CD14-positive monocyte (primary cell): ENCODE results near the gene IL17B. TPM values are rescaled to one million over a fixed set of nuclear protein-coding genes. Genes with fewer than 3 reads are reported as not detected.

Experiments
- DNase-seq, 3 donors: peaks; one replicate each; pipeline ENCODE4 v3.0.0-alpha.2; 2011 to 2022
- H2AFZ ChIP-seq: 2 replicates; pipeline ENCODE4 v1.6.0; 2012; ENCODE audit warnings: mild to moderate bottlenecking, low read depth, low read length, inconsistent platforms; ENCODE audit not compliant: insufficient read depth, poor library complexity, severe bottlenecking
- H3K27ac ChIP-seq, 2 donors: 1 replicate in 1 of 2; 2 replicates in 1 of 2; pipeline ENCODE4 v1.5.1; 2012 to 2013; ENCODE audit warnings: low read length in 2 of 2, control low read depth in 1 of 2, inconsistent platforms in 1 of 2, low read depth in 1 of 2, mild to moderate bottlenecking in 1 of 2
- H3K27me3 ChIP-seq, 2 donors: one replicate each; pipeline versions ENCODE4 v1.6.0 to v1.6.1; 2011 to 2013; ENCODE audit warnings: low read length in 2 of 2; ENCODE audit not compliant: control insufficient read depth in 2 of 2, insufficient read depth in 2 of 2
- H3K36me3 ChIP-seq, 2 donors: replicated peaks in 1 of 2; 1 replicate in 1 of 2; 2 replicates in 1 of 2; pipeline versions ENCODE4 v1.5.1 to v1.6.1; 2012 to 2013; ENCODE audit warnings: low read length in 2 of 2, control low read depth in 1 of 2, inconsistent platforms in 1 of 2, mild to moderate bottlenecking in 1 of 2; ENCODE audit not compliant: insufficient read depth in 2 of 2, control insufficient read depth in 1 of 2
- H3K4me1 ChIP-seq, 2 donors: 1 replicate in 1 of 2; 2 replicates in 1 of 2; pipeline versions ENCODE4 v1.5.1 to v1.6.1; 2012 to 2013; ENCODE audit warnings: low read length in 2 of 2, control low read depth in 1 of 2, inconsistent platforms in 1 of 2, mild to moderate bottlenecking in 1 of 2, moderate library complexity in 1 of 2; ENCODE audit not compliant: insufficient read depth in 2 of 2, control insufficient read depth in 1 of 2
- H3K4me2 ChIP-seq: replicated peaks from 2 replicates; pipeline ENCODE3; 2012; ENCODE audit warnings: low read length, moderate library complexity, mild to moderate bottlenecking; ENCODE audit not compliant: poor library complexity, severe bottlenecking; ENCODE audit errors: extremely low read depth
- H3K4me3 ChIP-seq, 3 experiments: fragments of 200-600 bp in 1 of 3; sonication (generic) in 1 of 3; replicated peaks in 1 of 3; 1 replicate in 2 of 3; 2 replicates in 1 of 3; pipeline ENCODE4 v1.5.1; 2011 to 2013; ENCODE audit warnings: low read length in 3 of 3, mild to moderate bottlenecking in 3 of 3, control low read depth in 2 of 3, low read depth in 2 of 3, inconsistent platforms in 1 of 3, moderate library complexity in 1 of 3
- H3K79me2 ChIP-seq: 2 replicates; pipeline ENCODE4 v1.6.0; 2012; ENCODE audit warnings: mild to moderate bottlenecking, control low read depth, inconsistent platforms, low read length, moderate library complexity; ENCODE audit not compliant: insufficient read depth
- H3K9ac ChIP-seq: 2 replicates; pipeline ENCODE4 v1.6.0; 2017; ENCODE audit warnings: low read length, mild to moderate bottlenecking; ENCODE audit not compliant: insufficient read depth, poor library complexity, severe bottlenecking
- H3K9me3 ChIP-seq, 2 donors: replicated peaks in 1 of 2; 1 replicate in 1 of 2; 2 replicates in 1 of 2; pipeline versions ENCODE4 v1.5.1 to v1.6.1; 2012 to 2013; ENCODE audit warnings: low read length in 2 of 2, control low read depth in 1 of 2; ENCODE audit not compliant: control insufficient read depth in 1 of 2, insufficient read depth in 1 of 2
- H4K20me1 ChIP-seq: 2 replicates; pipeline ENCODE4 v1.6.0; 2012; ENCODE audit warnings: mild to moderate bottlenecking, low read length, control low read depth, moderate library complexity; ENCODE audit not compliant: insufficient read depth
- H3K27ac Mint-ChIP-seq, 7 donors: one replicate each; pipeline ENCODE4 v1.8.0; 2020; ENCODE audit warnings: mild to moderate bottlenecking in 7 of 7, mixed read lengths in 7 of 7, moderate library complexity in 6 of 7, inconsistent platforms in 2 of 7
- H3K27me3 Mint-ChIP-seq, 3 donors: one replicate each; pipeline ENCODE4 v1.8.0; 2021 to 2022; ENCODE audit warnings: low read depth in 3 of 3, mild to moderate bottlenecking in 3 of 3, mixed read lengths in 3 of 3, moderate library complexity in 3 of 3, inconsistent platforms in 1 of 3
- H3K36me3 Mint-ChIP-seq, 2 donors: one replicate each; pipeline ENCODE4 v1.8.0; 2020; ENCODE audit warnings: mixed read lengths in 2 of 2, inconsistent platforms in 1 of 2, mild to moderate bottlenecking in 1 of 2
- H3K4me1 Mint-ChIP-seq: one replicate; pipeline ENCODE4 v1.8.0; 2020; ENCODE audit warnings: mild to moderate bottlenecking, mixed read lengths
- H3K4me3 Mint-ChIP-seq, 2 donors: one replicate each; pipeline ENCODE4 v1.8.0; 2020; ENCODE audit warnings: mild to moderate bottlenecking in 2 of 2, mixed read lengths in 2 of 2, moderate library complexity in 1 of 2
- H3K9me3 Mint-ChIP-seq, 7 donors: one replicate each; pipeline ENCODE4 v1.8.0; 2020 to 2022; ENCODE audit warnings: mixed read lengths in 7 of 7, mild to moderate bottlenecking in 6 of 7, moderate library complexity in 6 of 7, inconsistent platforms in 2 of 7
- CTCF ChIP-seq: fragments of 200-600 bp; IDR thresholded peaks from one replicate; pipeline ENCODE4 v1.8.0; 2022; ENCODE audit warnings: antibody characterized with exemption, mild to moderate bottlenecking
- WGBS: methylation state at CpG from one replicate; pipeline ENCODE4 v1.1.5; 2013; ENCODE audit warnings: missing lambda C conversion rate; ENCODE audit not compliant: insufficient coverage; 5-methylcytosine and 5-hydroxymethylcytosine counted together
- intact Hi-C, 2 donors: fragments of 100-400 bp; cut with micrococcal nuclease; formaldehyde crosslinking; loops; one replicate each; pipeline versions ENCODE4 v1.15.0 to v1.15.1; 2023
- polyA plus RNA-seq, 3 donors: library from polyadenylated mRNA; depleted of rRNA in 1 of 3; unstranded in 2 of 3; stranded (reverse) in 1 of 3; fragments of 300-500 nt in 2 of 3; fragments of >200 nt in 1 of 3; fragmentation: Illumina TruSeq in 2 of 3; gene quantifications; 1 replicate in 2 of 3; 2 replicates in 1 of 3; pipeline ENCODE4 v1.2.3, GENCODE V29; 2012 to 2021

Gene IL17B
- polyA plus RNA-seq, 3 donors, result not detected

DNA sequence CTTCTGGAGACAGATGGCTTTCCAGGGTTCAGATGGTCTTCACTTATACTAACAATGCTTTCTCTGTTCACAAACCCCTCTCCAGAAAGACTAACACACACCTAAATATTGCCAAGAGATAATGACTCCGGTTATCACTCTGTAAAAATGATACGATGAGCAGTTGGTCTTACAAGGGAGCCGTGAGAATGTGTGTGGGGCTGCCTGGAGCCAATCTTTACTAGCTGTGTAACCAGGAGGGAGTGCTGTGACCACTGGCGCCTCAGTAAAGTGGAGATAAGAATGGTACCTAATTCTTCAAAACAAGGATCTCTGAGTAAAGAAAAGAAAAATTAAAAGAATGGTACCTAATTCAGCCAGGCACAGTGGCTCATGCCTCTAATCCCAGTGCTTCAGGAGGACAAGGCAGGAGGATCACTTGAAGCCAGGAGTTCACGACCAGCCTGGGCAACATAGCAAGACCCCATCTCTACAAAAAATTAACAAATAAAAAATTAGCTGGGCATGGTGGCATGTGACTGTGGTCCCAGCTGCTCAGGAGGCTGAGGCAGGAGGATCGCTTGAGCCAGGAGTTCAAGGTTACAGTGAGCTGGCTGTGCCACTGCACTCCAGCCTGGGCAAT, 39.9 kb upstream of the IL17B start:
- H3K4me3 ChIP-seq, result no peak overlapping the region
- Mint-ChIP-seq H3K27ac (no peak overlapping the region), H3K4me3 (no peak overlapping the region), H3K36me3 (no peaks in the 10 kb centered on the region), H3K9me3 (no peaks in the 10 kb centered on the region), H3K27me3 (peaks cover 2 to 6% (median 2%) of the 10 kb centered on the region in 3 donors), H3K4me1 (peaks cover 30% of the 10 kb centered on the region)
- WGBS, result 100% methylated on average over 1 of the region's 6 CpGs
- H3K27ac ChIP-seq, result no peak overlapping the region
- no peaks in the 10 kb centered on the region for H3K27me3 ChIP-seq
- no peak overlapping the region for H3K4me2 ChIP-seq
- H3K9me3 ChIP-seq, result no peaks in the 10 kb centered on the region
- no peaks in the 10 kb centered on the region for H4K20me1 ChIP-seq
- no peak for DNase-seq
- peaks cover 10 to 11% of the 10 kb centered on the region in 2 donors for H3K4me1 ChIP-seq
- no peak for TF ChIP-seq CTCF
- H3K9ac ChIP-seq, result no peak overlapping the region
- intact Hi-C loops, result no loop called here
- no peaks in the 10 kb centered on the region for H3K79me2 ChIP-seq
- H2AFZ ChIP-seq, result no peak overlapping the region
- no peaks in the 10 kb centered on the region for H3K36me3 ChIP-seq

DNA sequence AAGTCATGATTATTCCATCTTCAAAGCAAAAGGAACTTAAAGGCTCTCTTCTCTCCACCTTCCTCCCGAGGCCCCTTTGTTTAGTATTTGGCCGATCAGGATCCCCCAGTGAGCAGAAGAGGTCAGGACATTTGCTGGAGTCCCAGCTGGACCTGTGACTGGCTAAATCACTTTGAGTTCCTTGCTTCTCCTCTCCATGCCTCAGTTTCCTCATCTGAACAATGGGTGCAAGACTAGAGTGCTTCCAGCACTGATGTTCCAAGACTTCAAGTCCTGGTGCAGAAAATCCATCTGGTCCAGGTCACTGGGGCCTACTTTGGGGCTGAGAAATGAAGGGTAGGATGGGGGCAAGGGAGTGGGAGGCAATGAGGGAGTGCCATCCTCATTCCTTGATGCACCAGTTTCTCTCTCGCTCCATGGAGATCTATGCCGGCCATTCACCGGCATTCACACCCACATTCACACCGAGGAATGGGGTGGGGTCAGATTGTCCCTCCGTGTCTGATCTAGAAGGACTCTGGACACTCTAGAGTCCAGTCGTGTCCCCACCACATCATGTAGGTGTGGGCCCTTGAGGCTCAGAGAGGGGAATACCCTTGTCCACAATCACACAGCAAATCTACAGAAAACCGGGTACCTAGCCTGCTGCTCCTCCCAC, 38.7 kb upstream of the IL17B start:
- no peak overlapping the region for H3K27ac ChIP-seq
- H3K4me1 ChIP-seq, result peaks cover 5 to 8% of the 10 kb centered on the region in 2 donors
- no peak overlapping the region for H2AFZ ChIP-seq
- no peak overlapping the region for H3K9ac ChIP-seq
- Mint-ChIP-seq H3K36me3 (no peaks in the 10 kb centered on the region), H3K4me3 (no peak overlapping the region), H3K4me1 (peaks cover 25% of the 10 kb centered on the region), H3K27me3 (peaks cover 2 to 5% (median 4%) of the 10 kb centered on the region in 3 donors), H3K9me3 (peaks cover 0 to 2% (median 0%) of the 10 kb centered on the region in 7 donors), H3K27ac (no peak overlapping the region)
- no peaks in the 10 kb centered on the region for H4K20me1 ChIP-seq
- no peaks in the 10 kb centered on the region for H3K9me3 ChIP-seq
- no peak overlapping the region for H3K4me3 ChIP-seq
- no peaks in the 10 kb centered on the region for H3K36me3 ChIP-seq
- H3K79me2 ChIP-seq, result no peaks in the 10 kb centered on the region
- WGBS, result 87% methylated on average over 2 of the region's 9 CpGs
- no peak for DNase-seq
- H3K27me3 ChIP-seq, result no peaks in the 10 kb centered on the region
- no peak overlapping the region for H3K4me2 ChIP-seq
- TF ChIP-seq CTCF, result no peak
- intact Hi-C loops, result no loop called here
